GM18520 (cell line): ENCODE data around the gene RNASE9.
"Not testable (repeated sequence)": the region's sequence is repeated elsewhere in the genome, so short reads cannot be mapped to it uniquely, and the experiment has no call there.

Experiments
- ATAC-seq: cut with Tn5 transposase; IDR thresholded peaks from one replicate; pipeline ENCODE4 v1.9.1; 2021; ENCODE audit not compliant: unreplicated experiment

Gene RNASE9

DNA sequence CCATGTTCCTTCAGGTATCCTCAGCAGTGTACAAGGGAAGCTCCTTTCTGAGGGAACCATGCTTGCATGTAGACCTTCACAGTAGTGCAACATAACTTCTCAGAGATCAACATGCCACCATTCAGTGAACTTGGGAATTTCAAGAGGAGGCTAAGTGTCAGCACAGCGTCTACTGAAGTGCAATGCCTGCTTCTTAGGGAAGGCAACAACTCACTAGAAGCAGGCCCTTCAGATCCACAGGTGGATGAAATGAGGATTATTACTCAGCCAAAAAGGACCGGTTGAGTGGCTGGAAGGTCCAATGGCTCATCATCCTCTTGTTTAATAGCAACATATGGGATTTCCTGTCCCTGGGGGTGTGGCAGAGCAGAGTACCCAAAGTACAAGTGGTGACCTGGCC lies 36.8 kb downstream of the RNASE9 start:
- ATAC-seq = no peak

DNA sequence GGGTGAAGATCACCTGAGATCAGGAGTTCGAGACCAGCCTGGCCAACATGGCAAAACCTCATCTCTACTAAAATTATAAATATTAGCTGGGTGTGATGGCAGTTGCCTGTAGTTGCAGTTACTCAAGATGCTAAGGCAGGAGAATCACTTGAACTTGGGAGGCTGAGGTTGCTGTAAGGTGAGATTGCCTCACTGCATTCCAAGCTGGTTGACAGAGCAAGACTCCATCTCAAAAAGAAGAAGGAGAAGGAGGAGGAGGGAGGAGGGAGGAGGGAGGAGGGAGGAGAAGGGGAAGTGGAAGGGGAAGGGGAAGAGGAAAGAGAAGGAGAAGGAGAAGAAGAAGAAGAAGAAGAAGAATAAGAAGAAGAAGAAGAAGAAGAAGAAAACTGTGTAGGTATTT lies 38.5 kb downstream of the RNASE9 start:
- no peak for ATAC-seq

DNA sequence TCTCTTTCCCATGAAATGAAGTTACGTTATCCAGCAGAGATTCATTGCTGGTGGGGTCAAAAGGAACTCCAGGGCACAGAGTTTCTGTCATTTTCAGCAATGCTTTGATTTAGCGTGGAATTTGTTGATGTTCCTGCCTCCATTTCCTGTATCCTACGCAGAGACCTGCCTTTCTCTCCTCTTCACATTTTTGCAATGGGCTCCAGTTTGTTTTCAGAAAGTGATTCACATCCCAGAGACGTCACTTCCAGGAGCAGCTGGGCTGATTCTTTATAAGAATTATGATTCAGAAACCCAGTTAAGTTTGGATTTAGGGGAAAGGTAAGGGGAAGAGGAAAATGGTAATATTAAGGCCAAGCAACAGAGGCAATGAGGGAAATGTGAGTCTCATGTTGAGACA lies 43.9 kb downstream of the RNASE9 start:
- ATAC-seq = no peak

DNA sequence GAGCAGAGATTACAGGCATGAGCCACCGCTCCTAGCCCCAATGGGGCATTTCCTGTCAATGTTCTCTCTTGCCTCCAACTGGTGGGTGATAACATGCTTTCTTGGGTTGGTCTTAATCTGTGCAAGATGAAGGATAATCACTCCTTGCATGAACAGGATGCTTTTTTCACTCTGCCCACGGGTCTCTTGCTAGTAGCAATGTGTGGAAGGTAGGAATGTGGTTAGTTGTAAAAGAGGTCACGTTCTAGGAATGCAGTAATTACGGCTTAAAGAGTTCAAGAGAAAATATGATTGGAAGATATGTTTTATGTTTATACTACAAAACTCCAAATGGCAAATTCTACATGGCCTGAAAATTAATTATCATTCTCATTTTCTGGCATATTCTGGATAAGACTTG lies 45.0 kb downstream of the RNASE9 start:
- ATAC-seq = no peak

DNA sequence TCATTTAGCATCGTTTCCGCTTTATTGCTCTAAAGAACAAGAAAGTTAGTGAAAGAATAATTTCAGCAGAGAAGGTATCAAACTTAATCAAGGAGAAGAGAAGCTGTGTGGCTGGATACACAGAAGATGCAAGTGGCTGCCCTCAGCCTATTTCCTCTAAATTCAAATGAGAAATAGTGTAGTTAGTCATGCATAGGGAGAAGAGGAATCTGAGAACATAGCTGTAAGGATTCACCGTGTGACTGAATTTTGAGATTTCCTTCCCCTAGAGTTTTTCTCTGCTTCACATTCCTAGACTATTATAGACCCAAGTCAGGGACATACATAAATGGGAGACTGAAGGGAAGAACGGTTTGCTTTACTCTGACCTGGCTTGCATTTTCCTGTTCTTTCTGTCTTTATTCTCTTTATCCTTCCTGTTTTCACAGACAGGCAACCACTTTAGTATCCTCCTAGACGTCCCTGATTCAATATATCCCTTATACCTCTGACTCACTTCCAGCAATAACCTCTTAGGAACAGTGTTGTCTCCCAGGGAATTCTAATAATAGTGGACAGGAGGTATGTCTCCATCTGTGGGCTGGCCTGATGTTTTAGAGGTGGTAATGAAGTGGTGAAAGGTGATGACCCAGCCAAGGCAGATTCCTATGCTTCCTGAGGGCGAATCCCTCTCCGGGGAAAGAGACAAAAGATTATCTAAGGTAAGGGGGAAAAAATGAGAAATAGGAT lies 48.5 kb downstream of the RNASE9 start:
- ATAC-seq = no peak

DNA sequence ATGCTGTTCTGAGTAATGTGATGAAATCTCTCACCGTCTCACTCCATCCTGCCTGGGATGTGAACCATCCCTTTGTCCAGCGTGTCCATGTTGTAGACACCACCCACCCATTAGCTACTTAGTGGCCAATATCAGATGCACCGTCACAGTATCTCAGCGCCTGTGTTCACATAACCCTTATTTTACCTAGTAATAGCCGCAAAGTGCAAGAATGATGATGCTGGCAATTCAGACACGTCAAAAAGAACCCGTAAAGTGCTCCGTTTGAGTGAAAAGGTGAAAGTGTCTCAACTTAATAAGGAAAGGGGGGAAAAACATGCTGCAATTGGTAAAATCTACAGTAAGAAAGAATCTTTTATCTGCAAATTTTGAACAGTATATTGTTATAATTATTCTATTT lies 52.5 kb downstream of the RNASE9 start:
- no peak for ATAC-seq

DNA sequence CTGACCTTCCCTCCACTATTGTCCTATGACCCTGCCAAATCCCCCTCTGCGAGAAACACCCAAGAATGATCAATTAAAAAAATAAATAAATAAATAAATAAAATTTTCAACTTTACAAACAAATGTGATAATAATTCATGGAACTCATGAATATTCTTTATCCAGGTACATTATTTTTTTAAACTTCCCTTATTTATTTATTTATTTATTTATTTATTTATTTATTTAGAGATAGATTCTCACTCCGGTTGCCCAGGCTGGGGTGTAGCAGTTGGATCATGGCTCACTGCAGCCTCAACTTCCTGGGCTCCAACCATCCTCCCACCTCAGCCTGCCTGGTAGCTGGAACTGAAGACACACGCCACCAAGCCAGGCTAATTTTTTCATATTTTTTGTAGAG lies 53.3 kb downstream of the RNASE9 start:
- not testable (repeated sequence) for ATAC-seq

DNA sequence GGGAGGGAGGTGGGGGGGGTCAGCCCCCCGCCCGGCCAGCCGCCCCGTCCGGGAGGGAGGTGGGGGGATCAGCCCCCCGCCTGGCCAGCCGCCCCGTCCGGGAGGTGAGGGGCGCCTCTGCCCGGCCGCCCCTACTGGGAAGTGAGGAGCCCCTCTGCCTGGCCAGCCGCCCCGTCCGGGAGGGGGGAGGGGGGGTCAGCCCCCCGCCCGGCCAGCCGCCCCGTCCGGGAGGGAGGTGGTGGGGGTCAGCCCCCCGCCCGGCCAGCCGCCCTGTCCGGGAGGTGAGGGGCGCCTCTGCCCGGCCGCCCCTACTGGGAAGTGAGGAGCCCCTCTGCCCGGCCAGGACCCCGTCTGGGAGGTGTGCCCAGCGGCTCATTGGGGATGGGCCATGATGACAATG lies 54.1 kb downstream of the RNASE9 start:
- not testable (repeated sequence) for ATAC-seq

DNA sequence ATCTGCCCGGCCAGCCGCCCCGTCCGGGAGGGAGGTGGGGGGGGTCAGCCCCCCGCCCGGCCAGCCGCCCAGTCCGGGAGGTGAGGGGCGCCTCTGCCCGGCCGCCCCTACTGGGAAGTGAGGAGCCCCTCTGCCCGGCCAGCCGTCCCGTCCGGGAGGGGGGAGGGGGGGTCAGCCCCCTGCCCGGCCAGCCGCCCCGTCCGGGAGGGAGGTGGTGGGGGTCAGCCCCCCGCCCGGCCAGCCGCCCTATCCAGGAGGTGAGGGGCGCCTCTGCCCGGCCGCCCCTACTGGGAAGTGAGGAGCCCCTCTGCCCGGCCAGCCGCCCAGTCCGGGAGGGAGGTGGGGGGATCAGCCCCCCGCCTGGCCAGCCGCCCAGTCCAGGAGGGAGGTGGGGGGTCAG lies 54.6 kb downstream of the RNASE9 start:
- not testable (repeated sequence) for ATAC-seq
